Effector CD8-positive, alpha-beta T cell (primary cell): ENCODE measurements around the gene HIBADH.
A peak's percentile ranks its signal among the peaks of the same experiment; 100 is the strongest.
"Not testable (repeated sequence)": the region's sequence is repeated elsewhere in the genome, so short reads cannot be mapped to it uniquely, and the experiment has no call there.

Experiments
- DNase-seq: peaks from one replicate; lab custom pipeline; 2025; lab: John Stamatoyannopoulos, UW

The HIBADH gene

GRCh38 chr7:27678617-27679260, 16.1 kb upstream of the HIBADH start:
- DNase-seq: no peak

- DNase-seq: no peak
Measured at GRCh38 chr7:27677912-27678612, 15.4 kb upstream of the HIBADH start.

- DNase-seq: not testable (repeated sequence)
Measured at GRCh38 chr7:27674126-27674525, 11.4 kb upstream of the HIBADH start.

DNA sequence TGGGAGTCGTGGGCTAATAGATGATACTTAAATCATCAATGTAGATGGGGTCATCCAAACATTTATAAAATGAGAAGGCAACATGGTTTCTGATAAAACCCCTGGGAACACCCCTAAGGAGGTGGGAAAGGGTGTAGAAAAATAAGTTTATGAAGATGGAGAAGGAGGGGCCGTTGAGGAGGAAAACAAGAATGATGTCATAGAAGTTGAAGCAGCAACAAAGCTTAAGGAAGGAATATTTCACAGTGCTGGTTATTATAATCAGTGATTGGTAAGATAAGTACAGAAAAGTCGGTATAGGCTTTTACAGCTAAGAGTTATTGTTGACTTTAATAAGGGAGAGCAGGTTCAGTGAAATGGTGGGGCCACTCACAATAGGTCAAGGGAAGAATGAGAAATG, 9.0 kb upstream of the HIBADH start:
- no peak for DNase-seq

DNA sequence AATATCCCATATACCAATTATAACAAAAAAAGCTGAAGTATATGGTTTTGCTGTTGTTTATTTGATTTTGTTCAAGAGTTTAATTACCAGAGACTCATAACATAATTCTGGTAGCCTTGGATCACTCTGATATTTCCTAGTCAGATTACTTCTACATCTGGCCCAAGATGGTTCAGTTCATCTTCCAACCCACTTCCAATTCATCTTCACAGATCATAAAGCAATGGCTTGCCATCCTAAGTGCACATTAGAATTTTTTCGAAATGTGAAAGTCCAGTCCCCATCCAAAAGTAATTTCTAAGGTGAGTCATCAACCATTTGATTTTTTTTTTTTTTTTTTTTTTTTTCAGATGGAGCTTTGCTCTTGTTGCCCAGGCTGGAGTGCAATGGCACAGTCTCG, 8.0 kb upstream of the HIBADH start:
- DNase-seq: no peak

DNA sequence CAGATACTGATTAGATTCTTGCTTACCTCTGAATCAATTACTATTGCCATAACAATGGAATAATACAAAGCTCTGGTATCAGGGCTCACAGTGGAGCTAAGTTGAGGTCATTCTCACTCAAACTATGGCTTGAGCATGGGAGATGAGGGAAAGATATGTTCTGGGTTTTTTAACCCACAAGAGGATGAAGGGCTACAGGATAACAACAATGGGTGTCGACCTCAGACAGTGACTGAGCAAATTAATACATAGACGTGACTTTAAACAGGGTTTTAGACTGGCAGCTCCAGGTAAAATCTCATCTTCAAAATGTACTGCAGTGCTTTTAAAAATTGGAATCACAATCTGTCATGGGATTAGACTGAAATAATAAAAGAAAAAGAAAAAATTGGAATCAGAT, 7.5 kb upstream of the HIBADH start:
- no peak for DNase-seq

GRCh38 chr7:27665531-27665930, 2.8 kb upstream of the HIBADH start:
- no peak for DNase-seq

DNA sequence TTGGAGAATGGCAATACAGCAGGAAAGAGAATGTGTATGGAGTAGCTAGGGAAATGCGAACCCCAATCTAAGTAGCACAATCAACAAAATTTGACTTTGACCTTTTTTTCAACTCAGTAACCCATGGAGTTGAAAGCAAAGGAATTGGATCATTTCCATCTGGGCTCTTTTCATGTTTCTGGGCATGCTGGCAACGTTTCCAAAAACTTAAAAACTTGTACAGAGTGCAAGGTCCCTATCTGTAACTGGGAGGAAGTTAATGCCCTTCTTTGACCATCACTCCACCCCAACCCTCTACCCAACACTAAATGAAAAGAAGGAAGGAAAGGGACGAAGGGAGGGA, 1.3 kb upstream of the HIBADH start:
- DNase-seq: no peak

GRCh38 chr7:27661811-27662489, 733 bp downstream of the HIBADH start:
- peak; percentile 12 for DNase-seq

GRCh38 chr7:27656724-27657123, 6.0 kb downstream of the HIBADH start:
- DNase-seq: no peak

DNA sequence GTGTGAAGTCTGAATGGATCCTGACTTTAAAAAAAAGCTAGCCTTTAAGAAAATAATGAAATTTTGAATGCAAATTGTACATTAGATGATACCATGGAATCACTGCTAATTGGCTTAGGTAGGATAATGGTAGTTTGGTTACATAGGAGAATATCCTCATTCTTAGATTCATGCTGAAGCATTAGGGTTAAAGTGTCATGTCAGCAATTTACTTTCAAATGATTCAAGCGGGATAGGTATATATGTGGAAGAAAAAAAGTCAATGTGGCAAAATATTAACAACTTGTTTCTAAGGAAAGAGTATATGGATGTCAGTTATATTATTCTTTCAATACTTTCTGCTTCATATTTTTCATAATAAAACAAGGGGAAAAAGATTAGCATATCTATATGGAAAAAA, 7.5 kb downstream of the HIBADH start:
- no peak for DNase-seq

DNA sequence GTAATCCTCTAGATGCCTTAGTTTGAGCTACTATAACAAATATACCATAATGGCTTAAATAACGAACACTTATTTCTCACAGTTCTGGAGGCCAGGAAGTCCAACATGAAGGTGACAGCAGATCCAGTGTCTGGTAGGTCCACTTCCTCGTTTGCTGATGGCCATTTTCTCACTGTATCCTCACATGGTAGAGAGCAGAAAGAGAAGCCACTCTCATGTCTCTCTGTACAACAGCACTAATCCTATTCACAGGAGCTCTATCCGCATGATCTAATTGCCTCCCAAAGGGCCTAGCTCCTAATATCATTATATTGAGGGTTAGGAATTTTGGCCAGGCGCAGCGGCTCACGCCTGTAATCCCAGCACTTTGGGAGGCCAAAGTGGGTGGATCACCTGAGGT, 10.2 kb downstream of the HIBADH start:
- no peak for DNase-seq

DNA sequence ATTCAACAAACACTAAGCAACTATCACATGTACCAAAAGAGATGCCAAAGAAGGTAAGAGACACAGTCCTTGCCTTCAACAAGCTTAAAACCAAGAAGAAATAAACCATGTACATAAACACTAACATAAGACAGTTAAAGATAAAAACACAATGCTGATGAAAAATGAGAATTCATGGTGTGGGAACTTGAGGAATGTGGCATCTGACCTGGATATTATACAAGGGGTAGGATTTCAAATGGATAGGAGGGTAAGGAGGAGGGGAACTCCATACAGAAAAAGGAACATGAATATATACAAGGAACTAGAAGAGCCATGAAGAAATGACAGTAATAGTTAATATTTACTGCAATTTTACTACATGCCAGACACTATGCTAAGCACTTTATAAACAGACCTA, 11.0 kb downstream of the HIBADH start:
- DNase-seq: no peak

- DNase-seq: no peak
Measured at GRCh38 chr7:27650283-27650682, 12.4 kb downstream of the HIBADH start.

DNA sequence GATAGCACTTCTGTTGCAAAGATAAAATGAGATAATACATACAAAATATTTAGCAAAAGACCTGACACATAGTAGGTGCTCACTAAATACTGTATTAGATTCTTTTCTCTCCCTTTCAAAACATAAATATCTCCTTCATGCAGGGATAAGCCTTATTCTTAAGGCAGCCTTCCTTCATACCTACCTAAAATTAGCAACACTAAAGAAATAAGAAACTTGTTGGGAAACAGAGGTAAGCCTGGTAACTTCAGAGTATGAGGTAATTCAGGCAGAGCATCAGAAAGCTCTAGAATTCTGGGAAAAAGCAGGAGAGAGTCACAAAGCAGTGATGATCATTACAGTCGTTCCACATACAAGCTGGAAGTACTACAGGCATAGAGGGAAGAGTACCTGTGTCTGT, 15.2 kb downstream of the HIBADH start:
- DNase-seq: no peak

DNA sequence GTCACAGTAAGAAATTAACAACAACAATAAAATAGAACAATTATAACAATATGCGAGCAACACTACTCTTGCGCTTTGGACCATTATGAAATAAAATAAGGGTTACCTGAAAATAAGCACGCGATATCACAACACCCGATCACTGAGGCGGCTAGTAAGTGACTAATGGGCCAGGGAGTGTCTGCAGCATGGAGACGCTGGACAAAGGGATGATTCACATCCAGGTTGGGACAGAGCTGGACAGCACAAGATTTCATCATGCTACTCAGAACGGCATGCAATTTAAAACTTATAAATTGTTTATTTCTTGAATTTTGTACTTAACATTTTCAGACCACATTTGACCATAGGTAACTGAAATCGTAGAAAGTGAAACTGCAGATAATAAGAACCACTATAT, 15.6 kb downstream of the HIBADH start:
- DNase-seq: no peak

GRCh38 chr7:27642271-27642670, 20.4 kb downstream of the HIBADH start:
- DNase-seq: no peak

DNA sequence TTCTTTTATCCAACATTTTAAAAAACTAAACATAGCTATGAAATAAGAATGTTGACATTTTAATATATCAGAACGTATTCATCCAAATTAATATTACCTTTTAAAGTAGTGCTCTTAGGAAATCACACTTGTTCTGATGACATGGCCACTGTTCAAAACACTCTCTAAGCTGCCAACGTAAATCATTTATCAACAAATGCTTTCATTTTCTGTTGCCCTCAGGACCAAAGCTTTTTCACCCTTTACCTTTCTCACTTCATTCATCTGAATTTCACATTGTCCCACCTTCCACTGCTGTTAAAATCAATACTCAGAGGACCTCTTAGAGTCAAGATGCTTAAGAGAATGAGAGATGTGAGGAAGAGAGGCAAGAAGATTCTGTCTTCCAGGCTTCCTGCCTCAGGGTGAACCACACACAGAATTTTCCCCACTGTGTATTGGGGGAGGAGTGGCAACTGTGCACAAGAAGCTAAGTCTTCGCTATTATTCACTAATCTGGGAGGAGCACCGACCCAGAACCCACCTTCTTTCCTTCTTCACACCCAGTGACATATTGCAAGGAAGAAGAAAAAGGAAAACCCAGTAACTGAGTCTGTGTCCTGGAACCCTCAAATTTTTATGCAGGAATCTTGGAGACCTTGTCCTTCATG, 21.0 kb downstream of the HIBADH start:
- DNase-seq: no peak

GRCh38 chr7:27640884-27641574, 21.7 kb downstream of the HIBADH start:
- DNase-seq: no peak

- no peak for DNase-seq
Measured at GRCh38 chr7:27639851-27640250, 22.8 kb downstream of the HIBADH start.

DNA sequence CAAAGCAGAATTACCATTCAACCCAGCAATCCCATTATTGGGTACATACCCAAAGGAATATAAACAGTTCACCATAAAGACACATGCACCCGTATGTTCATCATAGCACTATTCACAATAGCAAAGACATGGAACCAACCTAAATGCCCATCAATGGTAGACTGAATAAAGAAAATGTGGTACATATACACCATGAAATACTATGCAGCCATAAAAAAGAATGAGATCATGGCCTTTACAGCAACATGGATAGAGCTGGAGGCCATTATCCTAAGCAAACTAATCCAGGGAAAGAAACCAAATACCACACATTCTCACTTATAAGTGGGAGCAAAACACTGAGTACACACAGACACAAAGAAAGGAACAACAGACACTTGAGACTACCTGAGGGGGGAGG, 23.6 kb downstream of the HIBADH start:
- DNase-seq: not testable (repeated sequence)

DNA sequence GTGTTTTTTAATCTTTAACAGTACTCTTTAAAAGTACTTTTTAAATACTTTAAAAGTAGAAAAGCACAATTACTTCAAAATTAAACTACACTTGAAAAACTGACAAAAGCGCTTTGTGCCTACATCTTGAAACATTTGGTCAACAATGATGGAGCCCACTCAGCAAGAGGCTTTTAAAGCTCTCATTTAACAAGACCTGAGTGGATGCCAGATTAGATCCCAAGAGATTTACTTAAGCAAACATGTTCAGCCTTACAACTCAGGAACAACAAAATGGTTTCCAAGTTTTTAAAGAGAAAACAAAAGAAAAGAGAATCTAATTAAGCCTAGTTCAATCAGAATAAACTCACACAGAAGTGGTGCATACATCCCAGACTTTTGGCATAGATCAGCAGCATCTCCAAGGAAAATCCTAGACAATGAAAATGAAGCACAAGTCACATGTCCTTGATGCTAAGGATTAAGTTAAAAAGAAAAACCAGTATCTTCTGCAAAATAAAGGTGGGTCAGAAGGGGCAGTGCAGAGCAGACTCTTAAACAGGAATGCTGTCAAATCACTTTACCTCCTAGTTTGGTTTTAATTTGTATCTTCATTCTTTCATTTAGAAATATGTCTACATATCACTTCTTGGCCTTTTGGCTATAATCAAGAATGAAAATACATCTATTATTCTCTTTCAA, 26.2 kb downstream of the HIBADH start:
- no peak for DNase-seq
